GM12873 (cell line): ENCODE results near the gene FXYD1.

ENCODE experiments used
- CTCF ChIP-seq: IDR thresholded peaks from 2 replicates; pipeline ENCODE4 v1.5.1; 2012; ENCODE audit warnings: low read depth, mild to moderate bottlenecking, moderate library complexity, low read length, control low read depth; ENCODE audit not compliant: insufficient read depth; ENCODE audit errors: missing control alignments

The FXYD1 gene

GRCh38 chr19:35105047-35105410 is 33.6 kb upstream of the FXYD1 start:
- TF ChIP-seq CTCF, result no peak

- no peak for TF ChIP-seq CTCF
Measured at GRCh38 chr19:35105411-35106290, 33.0 kb upstream of the FXYD1 start.

- TF ChIP-seq CTCF, result no peak
Measured at GRCh38 chr19:35106291-35106583, 32.4 kb upstream of the FXYD1 start.

- no peak for TF ChIP-seq CTCF
Measured at GRCh38 chr19:35106898-35107541, 31.6 kb upstream of the FXYD1 start.

- no peak for TF ChIP-seq CTCF
Measured at GRCh38 chr19:35107545-35107944, 31.1 kb upstream of the FXYD1 start.

GRCh38 chr19:35108730-35109129 is 29.9 kb upstream of the FXYD1 start:
- TF ChIP-seq CTCF, result no peak

GRCh38 chr19:35109395-35110112 is 29.1 kb upstream of the FXYD1 start:
- TF ChIP-seq CTCF, result no peak
